ENCODE results near the gene ST7. TPM values are rescaled to one million over a fixed set of nuclear protein-coding genes. Genes with fewer than 3 reads are reported as not detected.
"Not testable (repeated sequence)": the region's sequence is repeated elsewhere in the genome, so short reads cannot be mapped to it uniquely, and the experiment has no call there.

The ST7 gene
- total RNA-seq, 2 donors from 2014 or later = 7.6 to 9.8 TPM

DNA sequence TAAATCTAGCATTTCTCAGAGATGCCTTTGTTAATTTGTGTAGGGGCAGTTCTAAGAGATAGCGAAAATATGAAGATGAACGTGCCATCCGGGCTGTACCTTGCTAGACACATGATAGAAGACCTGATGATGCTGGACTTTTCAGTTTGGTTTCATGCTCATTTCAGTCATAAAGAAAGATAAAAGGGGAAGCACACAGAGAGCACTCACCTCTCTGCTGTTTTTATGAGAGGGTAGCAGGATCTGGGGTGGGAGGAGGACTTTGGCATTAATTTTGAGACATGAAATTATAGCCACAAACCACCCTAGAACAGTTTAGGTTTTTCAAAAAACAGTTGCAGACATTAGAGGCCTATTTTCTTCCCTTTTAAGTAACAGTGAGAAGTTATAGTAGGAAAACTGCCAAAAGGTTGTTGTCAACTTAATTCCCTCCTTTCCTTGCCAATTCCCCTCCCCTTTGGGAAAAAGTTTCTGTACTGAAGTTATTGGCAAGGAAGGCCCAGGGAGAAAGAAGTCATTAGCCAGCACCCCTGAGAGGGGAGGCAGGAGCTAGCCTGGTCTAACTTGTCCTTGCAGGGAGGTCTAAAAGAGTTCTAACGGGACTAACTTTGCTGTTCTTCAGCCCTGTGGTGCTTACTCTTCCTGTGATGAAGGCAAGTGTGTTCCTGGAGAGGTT lies 2.6 kb downstream of the ST7 start:
- no peaks in the 10 kb centered on the region for H3K36me3 Mint-ChIP-seq
- ATAC-seq = peak in 1 of 2 donors; percentile 43

DNA sequence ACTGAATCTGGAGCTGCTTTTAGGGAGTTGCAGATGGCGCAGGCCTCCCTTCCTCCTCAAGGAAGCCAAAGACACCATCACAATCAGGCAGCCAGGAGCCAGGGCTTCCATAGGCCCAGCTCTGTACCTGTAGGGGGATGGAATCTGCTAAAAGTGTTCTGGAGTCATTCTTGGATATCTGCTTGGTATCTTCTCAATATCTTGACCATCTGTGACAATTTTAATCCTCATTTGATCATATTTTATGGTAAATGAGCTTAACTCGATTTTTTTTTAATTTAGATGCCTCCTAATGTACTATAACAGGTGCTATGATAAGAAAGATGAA lies 3.1 kb downstream of the ST7 start:
- H3K36me3 Mint-ChIP-seq = no peaks in the 10 kb centered on the region
- DNase-seq (ENCODE audit: low spot score) (no peak), ATAC-seq (no peak)
- peaks cover 22 to 31% of the 10 kb centered on the region in 2 donors for H3K4me1 Mint-ChIP-seq (ENCODE audit: low read depth in 2 of 2)
- no peaks in the 10 kb centered on the region for H3K27me3 Mint-ChIP-seq
- no peak overlapping the region for H3K4me3 Mint-ChIP-seq
- no peaks in the 10 kb centered on the region for H3K9me3 Mint-ChIP-seq
- no peak overlapping the region for H3K27ac Mint-ChIP-seq

More for the DNA sequence above, 2.6 kb downstream of the ST7 start:
- DNase-seq (ENCODE audit: low spot score) = no peak
- H3K4me3 Mint-ChIP-seq = peak overlapping the region; percentile 88
- H3K27me3 Mint-ChIP-seq = peaks cover 1 to 2% of the 10 kb centered on the region in 2 donors
- H3K27ac Mint-ChIP-seq = peak overlapping the region in 1 of 2 donors; percentile 68
- no peaks in the 10 kb centered on the region for H3K9me3 Mint-ChIP-seq
- H3K4me1 Mint-ChIP-seq (ENCODE audit: low read depth in 2 of 2) = peaks cover 22 to 26% of the 10 kb centered on the region in 2 donors

DNA sequence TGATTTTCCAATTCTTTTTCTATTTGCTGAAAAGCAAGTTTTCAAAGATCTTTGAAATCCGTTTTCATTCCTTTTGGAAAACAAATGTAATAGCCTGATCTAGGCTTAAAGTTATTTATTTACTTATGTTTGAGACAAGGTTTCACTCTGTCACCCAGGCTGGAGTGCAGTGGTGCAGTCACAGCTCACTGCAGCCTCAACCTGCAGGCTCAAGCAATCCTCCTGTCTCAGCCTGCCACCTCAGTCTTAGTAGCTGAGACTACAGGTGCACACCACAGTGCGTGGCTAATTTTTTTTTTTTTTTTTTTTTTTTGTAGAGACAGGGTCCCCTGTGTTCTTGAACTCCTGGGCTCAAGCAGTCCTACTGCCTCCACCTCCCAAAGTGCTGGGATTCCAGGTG lies 4.6 kb downstream of the ST7 start:
- ATAC-seq (no peak), DNase-seq (ENCODE audit: low spot score) (no peak)
- Mint-ChIP-seq H3K4me3 (no peak overlapping the region), H3K36me3 (no peaks in the 10 kb centered on the region), H3K4me1 (ENCODE audit: low read depth in 2 of 2) (peaks cover 31 to 37% of the 10 kb centered on the region in 2 donors), H3K9me3 (peaks cover 3% of the 10 kb centered on the region), H3K27me3 (no peaks in the 10 kb centered on the region), H3K27ac (no peak overlapping the region)

DNA sequence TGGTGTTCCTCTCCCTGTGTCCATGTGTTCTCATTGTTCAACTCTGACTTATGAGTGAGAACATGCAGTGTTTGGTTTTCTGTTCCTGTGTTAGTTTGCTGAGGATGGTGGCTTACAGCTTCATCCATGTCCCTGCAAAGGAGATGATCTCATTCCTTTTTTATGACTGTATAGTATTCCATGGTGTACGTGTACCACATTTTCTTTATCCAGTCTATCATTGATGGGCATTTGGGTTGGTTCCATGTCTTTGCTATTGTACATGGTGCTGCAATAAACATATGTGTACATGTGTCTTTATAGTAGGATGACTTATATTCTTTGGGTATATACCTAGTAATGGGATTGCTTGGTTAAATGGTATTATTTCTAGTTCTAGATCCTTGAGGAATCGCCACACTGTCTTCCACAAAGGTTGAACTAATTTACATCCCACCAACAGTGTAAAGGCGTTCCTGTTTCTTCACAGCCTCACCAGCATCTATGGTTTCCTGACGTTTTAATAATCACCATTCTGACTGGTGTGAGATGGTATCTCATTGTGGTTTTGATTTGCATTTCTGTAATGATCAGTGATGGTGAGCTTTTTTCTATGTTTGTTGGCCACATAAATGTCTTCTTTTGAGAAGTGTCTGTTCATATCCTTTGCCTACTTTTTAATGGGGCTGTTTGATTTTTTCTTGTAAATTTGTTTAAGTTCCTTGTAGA lies 8.8 kb downstream of the ST7 start:
- not testable (repeated sequence) for H3K36me3 Mint-ChIP-seq; H3K4me3 Mint-ChIP-seq; DNase-seq (ENCODE audit: low spot score); ATAC-seq; H3K27me3 Mint-ChIP-seq; H3K9me3 Mint-ChIP-seq
- Mint-ChIP-seq H3K4me1 (ENCODE audit: low read depth in 2 of 2) (peaks cover 11 to 21% of the 10 kb centered on the region in 2 donors), H3K27ac (peak overlapping the region; percentile 23 to 26)

DNA sequence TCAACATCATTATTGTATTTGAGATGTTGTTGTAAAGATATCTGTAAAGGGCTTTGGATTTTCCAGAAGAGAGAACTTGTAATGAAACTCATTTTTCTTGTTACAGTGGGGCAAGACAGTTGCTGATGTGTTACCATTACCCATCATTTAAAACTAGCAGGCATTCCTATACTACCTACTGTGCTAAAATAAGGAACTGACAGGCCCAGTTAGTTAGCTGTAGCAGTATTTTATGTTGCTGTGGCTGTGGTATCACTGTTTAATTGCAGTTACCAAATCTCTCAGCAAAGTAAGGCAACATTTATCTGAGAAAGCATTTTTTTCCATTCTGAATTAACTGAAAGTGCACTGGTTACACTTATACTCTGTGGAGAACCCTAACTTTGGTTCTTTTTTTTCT lies 9.9 kb downstream of the ST7 start:
- H3K9me3 Mint-ChIP-seq = peaks cover 3% of the 10 kb centered on the region
- no peak overlapping the region for H3K27ac Mint-ChIP-seq
- DNase-seq (ENCODE audit: low spot score) = no peak
- no peaks in the 10 kb centered on the region for H3K36me3 Mint-ChIP-seq
- H3K27me3 Mint-ChIP-seq = no peaks in the 10 kb centered on the region
- ATAC-seq = no peak
- peaks cover 11 to 21% of the 10 kb centered on the region in 2 donors for H3K4me1 Mint-ChIP-seq (ENCODE audit: low read depth in 2 of 2)
- no peak overlapping the region for H3K4me3 Mint-ChIP-seq

DNA sequence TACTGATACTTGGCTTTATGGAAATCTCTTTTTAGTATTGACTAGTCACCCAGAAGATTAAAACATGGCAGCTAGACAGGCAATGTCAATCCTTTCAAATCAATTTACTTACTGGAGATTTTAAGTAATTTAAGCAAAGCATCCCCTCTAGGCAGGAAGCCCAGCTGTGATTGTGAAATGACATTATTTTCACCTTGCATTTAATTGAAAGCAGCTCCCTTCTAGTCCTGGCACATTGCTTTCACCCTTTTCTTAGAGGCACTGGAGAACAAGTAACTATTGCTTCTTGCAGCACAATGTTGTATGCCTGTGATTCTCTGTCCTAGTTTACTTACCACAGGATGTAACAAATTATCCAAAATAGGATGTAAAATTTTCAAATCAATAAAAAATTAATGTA lies 13.3 kb downstream of the ST7 start:
- Mint-ChIP-seq H3K36me3 (no peaks in the 10 kb centered on the region), H3K27me3 (no peaks in the 10 kb centered on the region), H3K4me1 (ENCODE audit: low read depth in 2 of 2) (peaks cover 18 to 20% of the 10 kb centered on the region in 2 donors), H3K9me3 (peaks cover 3% of the 10 kb centered on the region), H3K27ac (no peak overlapping the region), H3K4me3 (no peak overlapping the region)
- ATAC-seq (no peak), DNase-seq (ENCODE audit: low spot score) (no peak)

DNA sequence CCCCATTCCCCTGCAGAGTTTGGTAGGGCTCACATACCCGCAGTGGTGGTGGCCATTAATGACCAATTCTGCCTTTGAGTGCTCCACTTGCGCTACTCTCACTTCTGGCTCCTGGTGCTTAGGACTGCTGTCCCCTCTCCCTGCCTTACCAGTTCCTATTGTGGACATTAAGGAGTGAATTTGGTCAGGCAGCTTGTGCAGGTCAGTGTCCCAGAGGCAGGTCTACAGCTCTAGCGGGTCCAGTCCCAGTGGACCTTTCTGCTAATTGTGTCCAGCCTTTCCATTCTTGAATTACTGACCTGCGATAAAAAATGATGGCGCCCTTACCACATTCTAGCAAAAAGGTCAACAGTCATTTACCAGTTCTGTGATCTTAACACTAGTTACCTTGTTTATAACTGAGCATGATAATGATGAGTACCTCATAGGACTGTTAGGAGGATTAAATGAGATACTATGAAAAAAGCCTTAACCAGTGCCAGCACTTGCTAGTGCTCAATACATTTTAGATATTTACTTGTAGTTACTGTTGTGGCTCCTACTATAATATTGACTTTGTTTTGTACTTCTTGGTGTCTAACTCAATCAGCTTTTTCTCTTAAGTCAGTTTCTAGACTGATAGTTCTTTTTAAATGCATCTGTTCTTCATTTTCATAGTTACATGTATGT lies 14.1 kb downstream of the ST7 start:
- Mint-ChIP-seq H3K4me3 (no peak overlapping the region), H3K4me1 (ENCODE audit: low read depth in 2 of 2) (peaks cover 12 to 16% of the 10 kb centered on the region in 2 donors), H3K27me3 (no peaks in the 10 kb centered on the region), H3K27ac (no peak overlapping the region), H3K9me3 (no peaks in the 10 kb centered on the region), H3K36me3 (no peaks in the 10 kb centered on the region)
- ATAC-seq (no peak), DNase-seq (ENCODE audit: low spot score) (no peak)

DNA sequence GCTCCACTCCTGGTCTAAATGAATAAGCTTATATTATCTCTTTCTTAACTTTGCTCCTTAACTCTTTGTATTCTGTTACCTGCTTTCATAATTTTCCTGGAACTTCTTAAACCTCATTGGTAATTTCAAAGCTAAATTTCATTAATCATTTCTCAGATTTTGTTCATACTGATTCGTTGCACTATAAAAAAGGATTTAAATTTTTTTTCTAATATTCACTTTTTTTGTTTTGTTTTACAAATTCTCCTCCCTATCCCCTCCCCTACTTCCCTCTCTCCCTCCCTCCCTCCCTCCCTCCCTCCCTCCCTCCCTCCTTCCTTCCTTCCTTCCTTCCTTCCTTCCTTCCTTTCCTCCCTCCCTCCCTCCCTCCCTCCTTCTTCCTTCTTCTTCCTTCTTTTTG lies 14.7 kb downstream of the ST7 start:
- Mint-ChIP-seq H3K27me3 (no peaks in the 10 kb centered on the region), H3K4me1 (ENCODE audit: low read depth in 2 of 2) (peaks cover 11 to 16% of the 10 kb centered on the region in 2 donors)

DNA sequence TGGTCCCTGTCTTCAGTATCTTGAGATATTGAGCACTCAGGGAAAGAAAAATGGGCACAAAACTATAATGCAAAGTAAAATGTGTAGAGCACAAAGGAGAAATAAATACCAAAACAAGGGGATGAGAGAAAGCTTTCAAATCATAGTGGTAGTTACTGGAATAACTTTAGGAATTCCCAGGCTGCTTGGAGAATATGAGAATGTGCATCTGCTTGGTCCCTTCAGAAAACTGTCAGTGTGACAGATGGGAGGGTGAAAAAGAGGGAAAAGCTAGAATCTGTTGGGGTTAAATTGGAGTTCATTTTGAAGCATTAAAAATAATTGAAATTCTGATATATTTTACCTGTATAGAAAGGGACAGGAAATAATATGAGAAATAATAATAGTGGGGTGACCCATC lies 15.3 kb downstream of the ST7 start:
- no peaks in the 10 kb centered on the region for H3K9me3 Mint-ChIP-seq
- no peak for ATAC-seq
- no peak overlapping the region for H3K4me3 Mint-ChIP-seq

More for the DNA sequence above, 14.7 kb downstream of the ST7 start:
- DNase-seq (ENCODE audit: low spot score) = no peak
- no peaks in the 10 kb centered on the region for H3K9me3 Mint-ChIP-seq
- H3K4me3 Mint-ChIP-seq = no peak overlapping the region
- H3K27ac Mint-ChIP-seq = no peak overlapping the region
- no peak for ATAC-seq
- H3K36me3 Mint-ChIP-seq = no peaks in the 10 kb centered on the region

DNA sequence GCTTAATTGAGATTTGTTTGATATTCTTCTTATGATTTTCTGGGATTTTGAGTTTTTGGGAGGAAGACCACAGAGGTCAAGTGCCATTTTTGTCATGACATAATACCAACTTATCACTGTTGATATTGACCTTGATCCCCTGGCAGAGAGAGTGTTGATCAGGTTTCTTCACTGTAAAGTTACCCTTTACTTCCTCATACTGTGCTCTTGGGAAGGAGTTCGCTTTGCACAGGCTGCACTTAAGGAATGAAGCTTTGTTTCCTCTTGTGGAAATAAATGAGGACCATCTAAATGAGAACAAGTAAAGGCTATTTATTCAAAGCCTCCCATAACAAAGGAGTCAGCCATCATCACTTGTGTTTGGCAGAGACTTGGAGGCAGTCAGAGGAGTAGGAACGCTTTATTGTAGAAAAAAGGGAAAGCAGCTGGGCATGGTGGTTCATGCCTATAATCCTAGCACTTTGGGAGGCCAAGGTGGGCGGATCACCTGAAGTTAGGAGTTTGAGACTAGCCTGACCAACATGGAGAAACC lies 16.1 kb downstream of the ST7 start:
- Mint-ChIP-seq H3K4me1 (ENCODE audit: low read depth in 2 of 2) (peaks cover 13 to 17% of the 10 kb centered on the region in 2 donors), H3K9me3 (no peaks in the 10 kb centered on the region), H3K27me3 (no peaks in the 10 kb centered on the region), H3K36me3 (no peaks in the 10 kb centered on the region), H3K4me3 (no peak overlapping the region), H3K27ac (no peak overlapping the region)
- DNase-seq (ENCODE audit: low spot score) (no peak), ATAC-seq (no peak)

More for the DNA sequence above, 15.3 kb downstream of the ST7 start:
- DNase-seq (ENCODE audit: low spot score) = no peak
- peaks cover 13 to 17% of the 10 kb centered on the region in 2 donors for H3K4me1 Mint-ChIP-seq (ENCODE audit: low read depth in 2 of 2)
- H3K36me3 Mint-ChIP-seq = no peaks in the 10 kb centered on the region
- no peaks in the 10 kb centered on the region for H3K27me3 Mint-ChIP-seq
- no peak overlapping the region for H3K27ac Mint-ChIP-seq

DNA sequence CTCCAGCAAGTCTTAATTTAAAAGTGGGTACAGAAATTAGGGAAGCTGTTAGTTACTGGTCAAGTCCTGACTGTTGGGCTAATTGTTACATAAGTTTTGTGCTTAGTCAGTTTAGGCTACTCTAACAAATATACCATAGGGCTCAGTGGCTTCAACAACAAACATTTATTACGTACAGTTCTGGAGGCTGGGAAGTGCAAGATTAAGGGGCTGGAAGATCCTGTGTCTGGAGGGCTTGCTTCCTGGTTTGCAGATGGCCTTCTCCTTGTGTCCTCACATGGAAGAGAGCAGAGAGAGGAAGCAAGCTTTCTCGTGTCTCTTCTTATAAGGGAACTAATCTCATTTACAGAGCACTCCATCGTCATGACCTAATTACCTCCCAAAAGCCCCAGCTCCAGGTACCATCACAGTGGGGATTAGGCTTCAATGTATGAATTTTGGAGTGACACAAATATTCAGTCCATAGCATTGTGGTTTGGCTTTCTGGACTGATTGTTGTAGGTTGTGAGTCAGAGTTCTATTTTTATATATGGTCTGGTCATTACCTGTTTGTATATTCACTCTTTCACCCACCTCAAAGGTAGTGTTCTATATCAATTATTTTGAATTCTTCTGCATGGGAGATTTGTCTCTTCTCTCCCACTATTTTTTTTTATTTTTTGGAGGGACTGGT lies 17.1 kb downstream of the ST7 start:
- peaks cover 13 to 17% of the 10 kb centered on the region in 2 donors for H3K4me1 Mint-ChIP-seq (ENCODE audit: low read depth in 2 of 2)
- no peaks in the 10 kb centered on the region for H3K9me3 Mint-ChIP-seq
- H3K27ac Mint-ChIP-seq = no peak overlapping the region
- ATAC-seq (no peak), DNase-seq (ENCODE audit: low spot score) (no peak)
- H3K36me3 Mint-ChIP-seq = no peaks in the 10 kb centered on the region
- H3K4me3 Mint-ChIP-seq = no peak overlapping the region
- no peaks in the 10 kb centered on the region for H3K27me3 Mint-ChIP-seq

DNA sequence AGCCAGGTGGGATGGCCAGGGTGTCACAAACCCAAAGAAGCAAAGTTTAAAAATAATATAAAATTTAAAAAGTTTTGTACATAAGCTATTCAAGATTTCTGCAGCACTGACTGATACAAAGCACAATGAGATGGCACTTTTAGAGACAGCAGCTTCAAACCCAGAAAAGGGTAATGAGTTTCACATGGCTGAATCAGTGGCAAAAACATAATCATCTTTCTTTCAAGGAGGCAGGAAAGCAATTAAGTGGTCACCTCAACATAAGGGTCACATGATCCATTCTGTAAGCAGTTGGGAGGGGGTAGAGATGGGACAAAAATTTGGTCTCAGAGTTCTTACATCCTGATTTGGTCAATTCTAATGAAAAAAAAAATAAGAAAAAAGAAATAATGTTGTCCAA lies 17.9 kb downstream of the ST7 start:
- H3K27me3 Mint-ChIP-seq; H3K9me3 Mint-ChIP-seq; ATAC-seq; H3K27ac Mint-ChIP-seq; H3K4me3 Mint-ChIP-seq; H3K36me3 Mint-ChIP-seq; DNase-seq (ENCODE audit: low spot score): not testable (repeated sequence)
- H3K4me1 Mint-ChIP-seq (ENCODE audit: low read depth in 2 of 2) = peaks cover 13 to 17% of the 10 kb centered on the region in 2 donors

DNA sequence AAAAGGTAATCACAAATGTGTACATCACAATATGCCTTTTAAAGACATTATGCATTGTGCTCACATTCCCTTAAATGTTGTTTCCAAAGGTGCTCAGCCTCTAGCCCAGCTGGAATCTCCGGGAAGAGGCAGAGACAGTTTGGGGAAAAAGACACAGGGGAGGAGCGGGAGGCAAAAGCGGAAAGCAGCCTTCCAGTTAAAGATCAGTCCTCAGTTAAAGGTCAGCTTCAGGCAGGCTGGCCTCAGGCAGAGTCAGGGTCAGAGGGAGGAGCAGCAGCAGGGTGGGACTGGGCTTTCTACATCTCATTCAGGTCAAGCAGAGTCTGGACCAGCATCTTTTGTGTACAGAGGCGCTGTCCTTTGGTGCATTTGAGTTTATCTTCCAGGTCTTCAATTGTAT lies 18.6 kb downstream of the ST7 start:
- no peak overlapping the region for H3K27ac Mint-ChIP-seq
- ATAC-seq (no peak), DNase-seq (ENCODE audit: low spot score) (no peak)
- peaks cover 13 to 17% of the 10 kb centered on the region in 2 donors for H3K4me1 Mint-ChIP-seq (ENCODE audit: low read depth in 2 of 2)
- H3K4me3 Mint-ChIP-seq = no peak overlapping the region
- H3K36me3 Mint-ChIP-seq = no peaks in the 10 kb centered on the region
- H3K9me3 Mint-ChIP-seq = no peaks in the 10 kb centered on the region
- no peaks in the 10 kb centered on the region for H3K27me3 Mint-ChIP-seq
